Endometrial microvascular endothelial cells (primary cell): Measurements from ENCODE around the gene ECPAS. TPM values are rescaled to one million over a fixed set of nuclear protein-coding genes. Genes with fewer than 3 reads are reported as not detected.
"Not testable (repeated sequence)": the region's sequence is repeated elsewhere in the genome, so short reads cannot be mapped to it uniquely, and the experiment has no call there.

Source experiments
- in situ Hi-C: cut with HindIII; loops from 2 replicates; pipeline ENCODE4 v1.10.0; 2017; ENCODE audit warnings: low sequenced_read_pairs, low pct_unique_long_range_greater_than_20kb; ENCODE audit errors: inconsistent ontology term
- total RNA-seq: library from RNA; depleted of rRNA; stranded (reverse); fragments of >200 nt; gene quantifications from one replicate; pipeline ENCODE4 v1.2.3, GENCODE V29; 2015; ENCODE audit errors: inconsistent ontology term

Gene ECPAS, protein sequence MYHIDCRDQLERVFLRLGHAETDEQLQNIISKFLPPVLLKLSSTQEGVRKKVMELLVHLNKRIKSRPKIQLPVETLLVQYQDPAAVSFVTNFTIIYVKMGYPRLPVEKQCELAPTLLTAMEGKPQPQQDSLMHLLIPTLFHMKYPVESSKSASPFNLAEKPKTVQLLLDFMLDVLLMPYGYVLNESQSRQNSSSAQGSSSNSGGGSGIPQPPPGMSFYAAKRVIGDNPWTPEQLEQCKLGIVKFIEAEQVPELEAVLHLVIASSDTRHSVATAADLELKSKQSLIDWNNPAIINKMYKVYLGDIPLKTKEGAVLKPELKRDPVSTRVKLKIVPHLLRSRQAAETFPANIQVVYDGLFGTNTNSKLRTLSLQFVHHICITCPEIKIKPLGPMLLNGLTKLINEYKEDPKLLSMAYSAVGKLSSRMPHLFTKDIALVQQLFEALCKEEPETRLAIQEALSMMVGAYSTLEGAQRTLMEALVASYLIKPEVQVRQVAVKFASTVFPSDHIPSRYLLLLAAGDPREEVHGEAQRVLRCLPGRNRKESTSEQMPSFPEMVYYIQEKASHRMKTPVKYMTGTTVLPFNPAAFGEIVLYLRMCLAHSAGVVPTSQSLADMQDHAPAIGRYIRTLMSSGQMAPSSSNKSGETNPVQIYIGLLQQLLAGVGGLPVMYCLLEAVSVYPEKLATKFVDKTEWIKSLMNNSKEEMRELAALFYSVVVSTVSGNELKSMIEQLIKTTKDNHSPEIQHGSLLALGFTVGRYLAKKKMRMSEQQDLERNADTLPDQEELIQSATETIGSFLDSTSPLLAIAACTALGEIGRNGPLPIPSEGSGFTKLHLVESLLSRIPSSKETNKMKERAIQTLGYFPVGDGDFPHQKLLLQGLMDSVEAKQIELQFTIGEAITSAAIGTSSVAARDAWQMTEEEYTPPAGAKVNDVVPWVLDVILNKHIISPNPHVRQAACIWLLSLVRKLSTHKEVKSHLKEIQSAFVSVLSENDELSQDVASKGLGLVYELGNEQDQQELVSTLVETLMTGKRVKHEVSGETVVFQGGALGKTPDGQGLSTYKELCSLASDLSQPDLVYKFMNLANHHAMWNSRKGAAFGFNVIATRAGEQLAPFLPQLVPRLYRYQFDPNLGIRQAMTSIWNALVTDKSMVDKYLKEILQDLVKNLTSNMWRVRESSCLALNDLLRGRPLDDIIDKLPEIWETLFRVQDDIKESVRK (N-terminal part only)
- total RNA-seq: 58.8 TPM

DNA sequence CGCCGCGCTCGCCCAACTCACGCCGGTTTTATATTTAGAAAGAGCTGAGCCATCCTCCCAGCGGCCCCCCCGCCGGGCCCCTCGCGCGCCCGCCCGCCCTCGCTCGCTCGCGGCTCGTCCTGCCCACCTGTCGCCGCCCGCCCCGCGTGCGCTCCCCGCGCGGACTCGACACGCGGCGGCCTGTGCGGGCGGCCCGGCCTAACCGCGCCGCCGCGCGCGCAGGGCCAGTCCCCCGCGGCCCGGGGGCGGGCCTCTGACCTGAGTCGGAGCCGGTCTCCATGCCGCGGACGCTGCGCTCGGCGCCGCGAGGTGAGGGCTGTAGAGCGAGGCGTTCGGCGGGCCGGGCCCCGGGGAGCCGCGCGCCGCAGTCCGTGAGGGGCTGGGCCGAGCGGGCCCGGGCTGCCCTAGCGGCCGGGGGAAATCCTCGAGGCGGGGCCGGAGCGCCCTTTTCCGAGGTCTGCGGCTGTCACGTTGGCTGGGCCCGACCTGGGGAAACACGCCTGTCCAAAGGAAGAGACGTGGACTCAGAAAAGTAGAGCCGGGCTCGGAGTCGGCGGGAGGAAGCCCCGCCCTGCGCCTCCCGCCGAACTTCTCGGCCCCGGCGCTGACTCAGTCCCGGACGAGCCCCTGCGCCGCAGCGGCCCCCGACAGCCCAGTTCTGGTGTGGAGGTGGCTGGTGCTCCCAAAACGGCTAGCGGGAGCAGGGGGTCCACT lies at the start of gene ECPAS:
TSS of gene ECPAS (minus strand) at position 526 of the 714 bp plus-strand sequence. CDS start 11,465 bp downstream, outside the sequence.
- in situ Hi-C loops: no loop called here

DNA sequence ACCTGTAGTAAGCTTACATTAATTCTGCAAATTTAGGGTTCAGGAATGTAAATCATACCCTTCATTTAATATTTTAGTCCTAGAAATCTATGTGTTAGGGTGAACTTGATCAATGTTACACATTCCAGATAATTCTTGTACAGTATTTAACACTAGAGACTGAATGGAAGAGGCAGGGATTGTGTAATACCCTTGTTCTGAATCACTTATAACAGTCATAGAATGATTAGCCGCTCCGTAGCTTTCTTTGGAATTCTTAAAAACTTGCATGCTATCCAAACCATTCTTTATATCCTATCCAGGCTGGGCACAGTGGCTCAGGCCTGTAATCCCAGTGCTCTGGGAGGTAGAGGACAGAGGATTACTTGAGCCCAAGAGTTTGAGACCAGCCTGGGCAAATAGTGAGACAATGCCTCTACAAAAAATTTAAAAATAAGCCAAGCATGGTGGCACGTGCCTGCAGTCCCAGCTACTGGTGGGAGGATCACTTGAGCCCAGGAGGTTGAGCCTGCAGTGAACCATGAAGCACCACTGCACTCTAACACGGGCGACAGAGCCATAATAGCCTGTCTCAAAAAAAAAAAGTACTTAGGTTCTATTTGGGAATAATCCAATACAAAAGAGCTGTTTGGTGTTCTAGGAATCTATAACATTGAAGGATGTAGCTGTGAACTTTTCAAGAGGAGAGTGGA lies 49.1 kb upstream of the ECPAS start:
- in situ Hi-C loops: no loop called here

DNA sequence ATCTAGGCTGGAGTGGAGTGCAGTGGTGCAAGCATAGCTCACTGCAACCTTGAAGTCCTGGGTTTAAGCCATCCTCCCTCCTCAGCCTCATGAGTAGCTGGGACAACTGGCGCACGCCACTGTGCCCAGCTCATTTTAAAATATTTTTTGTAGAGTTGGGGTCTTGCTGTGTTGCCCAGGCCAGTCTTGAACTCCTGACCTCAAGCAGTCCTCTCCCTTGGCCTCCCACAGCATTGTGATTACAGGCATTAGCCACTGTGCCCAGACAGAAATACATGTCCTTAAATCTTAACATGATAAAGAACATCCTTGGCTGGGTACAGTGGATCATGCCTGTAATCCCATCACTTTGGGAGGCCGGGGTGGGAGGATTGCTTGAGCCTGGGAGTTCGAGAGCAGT lies 47.5 kb upstream of the ECPAS start:
- in situ Hi-C loops: no loop called here

DNA sequence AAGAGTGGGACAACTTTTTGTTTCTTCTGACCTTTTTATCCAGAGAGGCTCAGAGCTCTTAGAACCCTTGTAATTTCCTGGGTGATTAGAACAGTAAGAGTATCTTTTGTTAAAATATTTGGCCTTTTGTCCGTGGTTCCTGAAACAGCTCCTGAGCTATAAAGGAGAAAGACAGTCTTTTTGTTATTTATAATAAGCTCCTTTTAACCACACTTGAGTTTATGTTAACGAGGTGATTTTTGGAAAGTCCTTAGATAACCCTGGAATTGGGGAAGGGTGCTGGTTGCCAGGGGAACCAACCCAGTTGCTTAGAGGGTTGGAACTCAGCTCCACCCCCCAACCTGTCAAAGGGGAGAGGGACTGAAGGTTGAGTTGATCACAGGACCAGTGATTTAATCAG lies 45.6 kb upstream of the ECPAS start:
- in situ Hi-C loops: no loop called here

DNA sequence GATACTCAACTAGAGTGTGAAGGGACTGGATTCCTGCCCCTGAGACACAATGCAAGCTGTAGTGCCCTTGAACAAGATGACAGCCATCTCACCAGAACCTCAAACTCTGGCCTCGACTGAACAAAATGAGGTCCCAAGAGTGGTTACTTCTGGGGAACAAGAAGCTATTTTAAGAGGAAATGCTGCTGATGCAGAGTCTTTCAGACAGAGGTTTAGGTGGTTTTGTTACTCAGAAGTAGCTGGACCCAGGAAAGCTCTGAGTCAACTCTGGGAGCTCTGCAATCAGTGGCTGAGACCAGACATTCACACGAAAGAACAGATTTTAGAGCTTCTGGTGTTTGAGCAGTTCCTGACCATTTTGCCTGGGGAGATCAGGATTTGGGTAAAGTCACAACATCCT lies 43.2 kb upstream of the ECPAS start:
- in situ Hi-C loops: no loop called here

DNA sequence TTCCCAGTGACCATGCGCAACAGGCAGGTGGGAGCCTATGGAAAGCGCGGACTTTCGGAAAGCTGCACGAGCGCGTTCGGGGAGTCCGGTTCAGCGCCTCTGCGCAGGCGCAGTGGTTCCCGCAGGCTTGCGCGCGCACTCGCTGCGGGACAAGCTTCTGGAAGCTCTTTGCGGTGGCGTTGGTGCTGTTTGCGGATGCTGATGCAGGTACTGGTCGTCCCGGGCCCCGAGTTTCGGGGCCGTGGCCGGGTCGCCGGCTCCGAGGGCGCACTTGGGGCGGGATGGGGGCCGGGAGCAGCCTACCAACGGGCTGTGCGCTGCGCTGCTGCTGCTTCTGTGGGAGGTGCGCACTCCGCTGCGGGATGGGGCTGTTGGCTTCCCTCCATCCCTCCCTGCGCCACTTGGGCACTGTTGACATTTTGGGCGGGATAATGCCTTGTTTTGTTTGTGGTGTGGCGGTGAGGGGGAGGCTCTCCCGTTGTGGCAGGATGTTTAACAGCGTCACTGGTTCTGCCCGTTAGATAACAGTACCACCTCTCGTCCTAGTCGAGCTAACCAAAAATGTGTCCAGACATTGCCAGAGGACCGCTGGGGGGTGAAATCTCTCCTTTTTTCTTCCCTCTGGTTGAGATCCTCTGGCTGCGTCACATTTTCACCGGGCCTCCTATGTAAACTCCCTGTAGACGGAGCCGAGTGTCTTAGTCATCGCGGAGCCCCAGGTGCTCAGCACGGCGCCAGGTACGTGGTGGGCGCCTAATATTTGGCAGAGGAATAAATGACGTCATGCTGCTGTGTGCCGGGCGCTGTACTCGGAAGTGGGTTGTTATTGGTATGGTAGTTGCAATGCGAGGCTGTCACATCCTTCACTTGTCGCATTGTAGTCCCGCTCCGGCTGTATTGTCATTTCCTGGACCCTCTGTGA lies 41.1 kb upstream of the ECPAS start, which contains the start of gene ZNF483:
TSS of gene ZNF483 (plus strand) at position 124 of the 922 bp plus-strand sequence. CDS start 2,217 bp downstream, outside the sequence.
- in situ Hi-C loops: no loop called here

DNA sequence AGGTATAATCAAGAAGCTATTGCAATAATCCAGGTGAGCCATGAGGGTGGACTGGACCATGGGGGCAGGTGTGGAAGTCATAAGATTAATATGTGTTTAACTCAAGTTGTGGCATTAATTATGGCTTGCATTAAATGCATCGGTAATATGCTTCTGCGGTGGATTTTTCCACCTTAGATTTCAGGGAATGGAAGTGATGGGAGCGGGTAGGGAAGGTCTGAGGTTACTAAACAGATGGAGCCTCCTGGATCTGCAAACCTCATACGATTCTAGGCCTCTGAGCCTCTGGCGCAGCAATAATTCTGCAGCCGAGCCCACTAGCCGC lies 40.5 kb upstream of the ECPAS start:
- in situ Hi-C loops: no loop called here

DNA sequence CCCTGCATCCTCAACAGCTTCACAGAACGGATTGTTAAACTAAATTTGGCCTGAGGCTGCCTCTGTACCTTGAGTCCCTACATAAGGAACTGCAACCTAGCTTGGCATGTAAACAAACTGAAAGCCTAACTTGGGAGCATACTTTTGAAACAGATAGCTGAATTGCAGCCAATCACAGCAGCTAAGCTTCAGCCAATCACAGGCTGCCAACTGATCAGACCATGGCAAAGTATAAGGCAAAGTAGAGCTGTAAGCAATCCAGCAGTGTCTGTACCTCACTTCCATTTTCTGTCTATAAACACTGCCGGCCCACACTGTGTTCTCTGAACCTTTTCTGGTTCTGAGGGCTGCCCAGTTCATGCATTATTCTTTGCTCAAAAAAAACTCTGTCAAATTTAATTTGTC lies 31.9 kb upstream of the ECPAS start:
- in situ Hi-C loops: no loop called here

DNA sequence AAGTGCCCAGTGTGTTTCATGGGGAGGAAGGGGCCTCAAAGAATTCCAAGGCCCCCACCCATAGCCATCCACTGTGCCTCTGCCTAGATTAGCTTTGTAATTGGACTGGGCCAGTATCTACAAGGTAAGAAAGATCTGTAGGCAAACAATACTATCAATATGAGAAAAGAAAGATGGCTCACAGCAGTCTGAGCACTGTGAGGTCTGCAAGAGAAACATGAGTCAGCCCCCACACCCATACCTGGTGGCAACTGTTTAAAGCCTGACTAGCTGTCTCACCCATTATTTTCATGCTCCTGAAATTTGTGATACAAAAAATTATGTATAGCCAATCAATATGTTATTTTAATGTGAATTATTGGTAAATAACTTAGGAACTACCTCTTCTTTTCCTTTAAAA lies 30.8 kb upstream of the ECPAS start:
- in situ Hi-C loops: no loop called here

DNA sequence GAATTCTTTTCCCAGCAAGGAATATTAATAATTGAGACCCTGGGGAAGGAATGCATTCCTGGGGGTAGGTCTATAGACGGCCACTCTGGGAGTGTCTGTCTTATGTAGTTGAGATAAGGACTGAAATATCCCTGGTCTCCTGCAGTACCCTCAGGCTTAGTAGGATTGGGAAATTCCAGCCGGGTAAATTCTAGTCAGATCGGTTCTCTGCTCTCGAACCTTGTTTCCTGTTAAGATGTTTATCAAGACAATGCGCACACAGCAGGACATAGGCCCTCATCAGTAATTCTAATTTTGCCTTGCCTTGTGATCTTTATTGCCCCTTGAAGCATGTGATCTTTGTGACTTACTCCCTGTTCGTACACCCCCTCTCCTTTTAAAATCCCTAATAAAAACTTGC lies 27.4 kb upstream of the ECPAS start:
- in situ Hi-C loops: not testable (repeated sequence)

DNA sequence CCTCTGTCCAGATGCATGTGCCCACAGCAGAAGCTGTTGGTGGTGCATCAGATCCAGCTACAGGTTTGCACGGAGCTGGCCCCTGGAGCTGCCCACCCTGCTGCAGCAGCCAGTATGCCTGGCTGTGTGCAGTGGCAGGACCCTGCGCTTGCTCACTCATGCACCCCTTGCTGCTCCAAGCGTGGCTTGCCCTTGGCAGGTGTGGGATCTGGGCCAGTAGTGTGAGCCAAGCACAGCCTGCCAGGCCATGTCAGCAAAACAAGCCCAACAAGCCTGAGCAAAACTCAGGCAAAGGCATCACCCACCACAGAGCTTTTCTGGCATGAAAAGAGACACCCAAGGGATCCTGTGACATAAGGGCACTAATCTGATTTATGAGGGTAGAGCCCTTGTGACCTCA lies 18.3 kb upstream of the ECPAS start:
- in situ Hi-C loops: no loop called here

DNA sequence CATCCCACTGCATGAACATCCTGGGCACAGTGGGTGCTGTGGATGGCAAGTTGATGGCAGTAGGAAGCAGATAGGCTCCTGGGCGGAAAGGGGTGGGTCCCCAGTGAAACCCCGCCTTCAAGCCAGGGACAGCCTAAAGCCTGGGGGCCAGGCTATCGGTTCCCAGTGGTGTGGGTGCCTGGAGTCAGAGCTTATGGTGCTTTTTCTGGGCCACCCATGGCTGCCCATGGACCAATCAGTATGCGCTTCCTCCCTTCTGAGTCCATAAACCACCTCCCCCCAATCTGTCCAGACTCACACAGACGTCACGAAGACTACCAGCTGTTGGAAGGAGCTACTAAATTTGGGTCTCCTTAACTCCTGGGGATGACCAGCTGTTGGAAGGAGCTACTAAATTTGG lies 17.5 kb upstream of the ECPAS start:
- in situ Hi-C loops: no loop called here

DNA sequence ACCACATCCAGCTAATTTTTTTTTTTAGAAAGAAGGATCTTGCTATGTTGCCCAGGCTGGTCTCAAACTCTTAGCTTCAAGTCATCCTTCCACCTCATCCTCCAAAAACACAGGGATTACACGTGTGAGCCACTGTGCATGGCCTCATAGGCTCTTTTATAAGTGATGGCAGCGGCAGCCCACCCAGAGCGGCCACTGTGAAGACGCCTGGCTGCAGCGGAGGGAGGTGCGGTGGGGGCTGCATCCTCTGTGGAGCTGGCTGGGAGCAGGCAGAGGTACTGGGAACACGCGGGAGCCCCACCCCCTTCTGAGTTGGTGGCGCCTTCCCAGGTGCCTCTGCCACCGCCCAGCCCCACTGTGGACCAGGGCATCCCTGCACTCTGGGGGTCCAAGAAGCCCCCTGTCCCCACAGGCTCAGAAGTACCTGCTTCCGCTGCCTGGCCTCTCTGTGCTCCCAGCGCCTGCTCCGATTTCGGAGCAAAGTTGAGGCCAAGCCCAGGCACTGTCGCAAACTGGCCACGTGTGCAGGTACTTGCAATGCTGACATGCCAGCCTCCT lies 16.9 kb upstream of the ECPAS start:
- in situ Hi-C loops: no loop called here

DNA sequence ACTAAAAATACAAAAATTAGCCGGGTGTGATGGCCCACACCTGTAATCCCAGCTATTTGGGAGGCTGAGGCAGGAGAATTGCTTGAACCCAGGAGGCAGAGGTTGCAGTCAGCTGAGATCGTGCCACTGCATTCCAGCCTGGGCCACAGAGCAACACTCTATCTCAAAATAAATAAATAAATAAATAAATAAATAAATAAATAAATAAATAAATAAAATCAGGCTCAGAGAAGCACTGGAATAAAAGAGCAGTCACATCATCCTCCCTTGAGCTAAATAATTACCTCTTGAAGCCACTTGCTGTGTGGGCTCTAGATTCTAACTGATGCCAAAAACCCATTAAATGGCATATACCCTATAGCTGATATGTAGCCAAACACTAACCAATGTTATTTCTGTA lies 13.0 kb upstream of the ECPAS start:
- in situ Hi-C loops: not testable (repeated sequence)

DNA sequence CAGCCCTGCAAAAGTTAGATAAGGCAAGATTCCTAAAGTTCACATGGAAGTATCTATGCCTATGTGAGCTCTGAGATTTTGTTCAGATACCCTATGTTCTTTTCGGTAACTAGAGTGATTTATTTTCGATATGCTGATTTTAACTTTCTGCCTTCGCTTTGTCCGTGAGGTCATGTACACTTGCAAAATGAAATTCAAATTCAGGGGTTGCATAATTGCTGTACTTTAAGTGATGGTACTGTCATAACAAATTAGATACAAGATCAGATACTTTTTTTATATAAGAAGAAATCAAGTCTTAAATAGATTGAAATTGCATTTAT lies 350 bp upstream of the ECPAS start:
- in situ Hi-C loops: no loop called here

DNA sequence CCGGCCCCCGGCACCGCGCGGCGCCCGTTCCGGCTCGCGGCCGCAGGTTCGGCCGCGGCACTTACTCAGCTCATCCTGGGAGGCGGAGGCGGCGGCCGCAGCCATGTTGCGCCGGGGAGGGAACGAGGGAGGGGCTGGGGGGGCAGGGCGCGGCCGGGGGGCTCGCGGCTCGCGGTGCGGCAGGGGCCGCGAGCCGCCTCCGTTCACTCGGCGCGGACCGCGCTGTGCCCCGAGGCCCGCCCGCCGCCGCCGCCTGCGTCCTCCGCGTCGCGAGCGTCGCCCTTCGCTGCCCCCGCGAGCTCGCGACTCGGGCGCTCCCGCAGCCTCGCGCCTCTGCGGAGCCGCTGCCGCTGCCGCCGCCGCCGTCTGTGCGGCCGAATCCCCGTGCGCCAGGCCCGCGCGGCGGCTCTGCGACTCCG lies 735 bp downstream of the ECPAS start:
- in situ Hi-C loops: no loop called here
